ENCODE measurements around the gene RTL10. TPM values are rescaled to one million over a fixed set of nuclear protein-coding genes. Genes with fewer than 3 reads are reported as not detected.

Gene RTL10
- total and polyA plus RNA-seq, 2 of the 13 experiments (the other 11 are each of a cell fraction or from before 2014, with no cell fraction given), result 14.1 to 15.8 TPM

DNA sequence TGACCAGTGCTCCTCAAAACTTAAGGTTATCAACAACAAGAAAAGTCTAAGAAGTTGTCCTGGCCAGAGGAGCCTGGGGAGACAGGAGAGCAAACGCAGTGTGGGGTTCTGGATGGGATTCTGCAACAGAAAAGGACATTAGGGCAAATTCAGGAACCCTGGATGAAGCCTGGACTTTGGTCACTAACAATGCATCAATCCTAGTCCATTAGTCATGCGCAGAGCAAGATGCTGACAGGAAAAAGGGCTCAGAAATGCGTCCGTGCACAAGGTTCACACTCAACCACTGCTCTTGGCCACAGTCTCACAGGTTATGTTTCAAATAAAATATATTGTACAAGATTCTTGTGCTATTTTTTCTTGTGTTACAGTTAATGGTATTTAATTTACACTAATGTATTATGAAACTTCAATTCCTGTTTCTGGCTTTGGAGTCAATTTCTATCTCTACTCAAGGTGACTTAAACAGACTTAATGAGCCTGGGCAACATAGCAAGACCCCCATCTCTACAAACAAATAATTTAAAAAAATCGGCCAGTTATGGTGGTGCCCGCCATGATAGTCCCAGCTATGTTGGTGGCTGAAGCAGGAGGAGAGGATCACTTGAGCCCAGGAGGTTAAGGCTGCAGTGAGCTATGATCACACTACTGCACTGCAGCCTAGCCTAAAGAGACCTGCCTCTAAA is 13.6 kb downstream of the RTL10 start (continued):
- TF ChIP-seq, protein P1, sequence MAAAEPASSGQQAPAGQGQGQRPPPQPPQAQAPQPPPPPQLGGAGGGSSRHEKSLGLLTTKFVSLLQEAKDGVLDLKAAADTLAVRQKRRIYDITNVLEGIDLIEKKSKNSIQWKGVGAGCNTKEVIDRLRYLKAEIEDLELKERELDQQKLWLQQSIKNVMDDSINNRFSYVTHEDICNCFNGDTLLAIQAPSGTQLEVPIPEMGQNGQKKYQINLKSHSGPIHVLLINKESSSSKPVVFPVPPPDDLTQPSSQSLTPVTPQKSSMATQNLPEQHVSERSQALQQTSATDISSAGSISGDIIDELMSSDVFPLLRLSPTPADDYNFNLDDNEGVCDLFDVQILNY (CRISPR knock-in tag; conservative IDR thresholded peaks at IDR 0.05), result no peak
- no peak for TF ChIP-seq SIX1 (CRISPR knock-in tag; IDR thresholded peaks at IDR 0.05; ENCODE audit: borderline replicate concordance)
- no peak for TF ChIP-seq ZNF24 (IDR thresholded peaks at IDR 0.05)
- no peak for TF ChIP-seq ZNF496 (CRISPR knock-in tag; IDR thresholded peaks at IDR 0.05; ENCODE audit: insufficient replicate concordance)
- TF ChIP-seq NFYC (CRISPR knock-in tag; IDR thresholded peaks at IDR 0.05), result no peak
- no peak for TF ChIP-seq YY1 (IDR thresholded peaks at IDR 0.05; ENCODE audit: insufficient read depth, insufficient replicate concordance, low read depth, low read length)
- TF ChIP-seq, protein P2, sequence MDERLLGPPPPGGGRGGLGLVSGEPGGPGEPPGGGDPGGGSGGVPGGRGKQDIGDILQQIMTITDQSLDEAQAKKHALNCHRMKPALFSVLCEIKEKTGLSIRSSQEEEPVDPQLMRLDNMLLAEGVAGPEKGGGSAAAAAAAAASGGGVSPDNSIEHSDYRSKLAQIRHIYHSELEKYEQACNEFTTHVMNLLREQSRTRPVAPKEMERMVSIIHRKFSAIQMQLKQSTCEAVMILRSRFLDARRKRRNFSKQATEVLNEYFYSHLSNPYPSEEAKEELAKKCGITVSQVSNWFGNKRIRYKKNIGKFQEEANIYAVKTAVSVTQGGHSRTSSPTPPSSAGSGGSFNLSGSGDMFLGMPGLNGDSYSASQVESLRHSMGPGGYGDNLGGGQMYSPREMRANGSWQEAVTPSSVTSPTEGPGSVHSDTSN (CRISPR knock-in tag; IDR thresholded peaks at IDR 0.05), result no peak
- TF ChIP-seq ZNF3 (CRISPR knock-in tag; IDR thresholded peaks at IDR 0.05), result no peak
- no peak for TF ChIP-seq ZBTB42 (CRISPR knock-in tag; IDR thresholded peaks at IDR 0.05)
- peak; percentile 47; the same call in 1 of the 2 replicates for TF ChIP-seq MIXL1 (CRISPR knock-in tag; IDR thresholded peaks at IDR 0.05)
- TF ChIP-seq, protein P3, sequence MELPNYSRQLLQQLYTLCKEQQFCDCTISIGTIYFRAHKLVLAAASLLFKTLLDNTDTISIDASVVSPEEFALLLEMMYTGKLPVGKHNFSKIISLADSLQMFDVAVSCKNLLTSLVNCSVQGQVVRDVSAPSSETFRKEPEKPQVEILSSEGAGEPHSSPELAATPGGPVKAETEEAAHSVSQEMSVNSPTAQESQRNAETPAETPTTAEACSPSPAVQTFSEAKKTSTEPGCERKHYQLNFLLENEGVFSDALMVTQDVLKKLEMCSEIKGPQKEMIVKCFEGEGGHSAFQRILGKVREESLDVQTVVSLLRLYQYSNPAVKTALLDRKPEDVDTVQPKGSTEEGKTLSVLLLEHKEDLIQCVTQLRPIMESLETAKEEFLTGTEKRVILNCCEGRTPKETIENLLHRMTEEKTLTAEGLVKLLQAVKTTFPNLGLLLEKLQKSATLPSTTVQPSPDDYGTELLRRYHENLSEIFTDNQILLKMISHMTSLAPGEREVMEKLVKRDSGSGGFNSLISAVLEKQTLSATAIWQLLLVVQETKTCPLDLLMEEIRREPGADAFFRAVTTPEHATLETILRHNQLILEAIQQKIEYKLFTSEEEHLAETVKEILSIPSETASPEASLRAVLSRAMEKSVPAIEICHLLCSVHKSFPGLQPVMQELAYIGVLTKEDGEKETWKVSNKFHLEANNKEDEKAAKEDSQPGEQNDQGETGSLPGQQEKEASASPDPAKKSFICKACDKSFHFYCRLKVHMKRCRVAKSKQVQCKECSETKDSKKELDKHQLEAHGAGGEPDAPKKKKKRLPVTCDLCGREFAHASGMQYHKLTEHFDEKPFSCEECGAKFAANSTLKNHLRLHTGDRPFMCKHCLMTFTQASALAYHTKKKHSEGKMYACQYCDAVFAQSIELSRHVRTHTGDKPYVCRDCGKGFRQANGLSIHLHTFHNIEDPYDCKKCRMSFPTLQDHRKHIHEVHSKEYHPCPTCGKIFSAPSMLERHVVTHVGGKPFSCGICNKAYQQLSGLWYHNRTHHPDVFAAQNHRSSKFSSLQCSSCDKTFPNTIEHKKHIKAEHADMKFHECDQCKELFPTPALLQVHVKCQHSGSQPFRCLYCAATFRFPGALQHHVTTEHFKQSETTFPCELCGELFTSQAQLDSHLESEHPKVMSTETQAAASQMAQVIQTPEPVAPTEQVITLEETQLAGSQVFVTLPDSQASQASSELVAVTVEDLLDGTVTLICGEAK (IDR thresholded peaks at IDR 0.05), result no peak
- TF ChIP-seq, protein P3 (CRISPR knock-in tag; IDR thresholded peaks at IDR 0.05), result no peak

Data from HepG2 (cell line).